Stimulated activated CD4-positive, alpha-beta T cell treated with anti-CD3 and anti-CD28 coated beads, Interleukin-2, amount 100 ng/mL, for 24 hours (primary cell): ENCODE data around the gene AP1G2.
"Not testable (repeated sequence)": the region's sequence is repeated elsewhere in the genome, so short reads cannot be mapped to it uniquely, and the experiment has no call there.

Experiments used
- DNase-seq, 2 donors: peaks; one replicate each; pipeline ENCODE4 v3.0.0-alpha.2; 2020

AP1G2 gene

DNA sequence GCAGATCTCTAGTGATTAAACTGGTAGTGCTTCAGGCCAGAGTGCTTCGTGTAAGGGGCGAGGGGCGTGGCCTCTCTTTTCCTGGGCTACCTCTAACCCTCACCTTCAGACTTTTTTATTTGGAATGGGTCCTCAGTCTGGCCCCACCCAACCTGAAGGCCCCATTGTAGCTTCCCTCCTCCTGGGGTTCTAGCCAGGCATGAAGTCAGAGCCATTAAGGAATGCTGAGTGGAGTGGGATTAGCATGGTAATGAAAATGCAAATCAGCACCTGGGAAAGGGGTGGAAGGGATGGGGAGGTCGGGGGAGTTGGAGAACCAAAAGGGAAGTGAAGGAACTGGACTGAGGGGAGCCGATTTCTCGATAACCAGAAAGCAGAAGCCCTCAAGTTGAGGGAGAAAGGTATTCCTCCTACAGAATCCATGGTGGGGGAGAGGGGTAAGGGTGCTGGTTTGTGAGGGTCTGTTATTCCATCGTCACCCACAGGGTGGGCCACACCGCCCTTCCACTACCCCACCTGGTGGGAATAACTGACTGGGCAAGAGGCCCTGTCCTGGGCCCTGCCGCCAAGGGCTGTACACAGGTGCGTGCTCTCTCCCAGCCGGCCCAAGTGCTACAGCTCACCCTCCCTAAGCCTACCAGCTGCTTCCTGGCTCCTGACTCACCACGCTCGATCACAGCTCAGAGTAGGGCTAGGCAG, 30.1 kb downstream of the AP1G2 start:
- DNase-seq: no peak

DNA sequence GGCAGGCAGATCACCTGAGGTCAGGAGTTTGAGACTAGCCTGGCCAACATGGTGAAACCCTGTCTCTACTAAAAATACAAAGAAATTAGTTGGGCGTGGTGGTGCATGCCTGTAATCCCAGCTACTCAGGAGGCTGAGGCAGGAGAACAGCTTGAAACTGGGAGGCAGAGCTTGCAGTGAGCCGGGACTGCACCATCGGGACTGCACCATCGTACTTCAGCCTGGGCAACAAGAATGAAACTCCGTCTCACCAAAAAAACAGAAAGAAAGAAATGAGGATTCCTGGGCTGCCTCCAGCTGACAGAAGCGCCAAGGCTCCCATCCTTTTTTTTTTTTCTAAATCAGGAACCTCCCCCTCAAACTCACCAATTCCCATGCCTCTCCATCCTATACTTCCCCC, 30.7 kb downstream of the AP1G2 start:
- DNase-seq: not testable (repeated sequence)

DNA sequence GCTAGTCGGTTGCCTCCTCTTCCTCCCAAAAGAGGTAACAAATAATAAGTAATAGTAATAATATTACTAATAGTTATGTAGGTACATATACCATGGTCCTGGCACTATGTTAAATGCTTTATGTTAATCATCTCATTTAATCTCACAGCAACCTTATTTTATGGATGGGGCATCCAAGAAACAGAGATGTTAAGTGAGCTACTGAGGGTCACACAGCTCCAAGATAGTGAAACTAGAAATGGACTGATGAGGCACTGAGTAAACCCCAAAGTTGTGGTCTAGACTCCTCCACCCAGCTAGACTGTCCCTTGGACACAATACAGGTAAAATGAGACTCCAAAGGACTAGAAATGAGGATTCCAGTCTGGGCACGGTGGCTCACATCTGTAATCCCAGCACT, 31.1 kb downstream of the AP1G2 start:
- no peak for DNase-seq

GRCh38 chr14:23535943-23536342, 31.6 kb downstream of the AP1G2 start:
- DNase-seq: no peak

GRCh38 chr14:23533652-23534435, 33.7 kb downstream of the AP1G2 start:
- DNase-seq: no peak

- DNase-seq: no peak
Measured at GRCh38 chr14:23532658-23533057, 34.9 kb downstream of the AP1G2 start.

DNA sequence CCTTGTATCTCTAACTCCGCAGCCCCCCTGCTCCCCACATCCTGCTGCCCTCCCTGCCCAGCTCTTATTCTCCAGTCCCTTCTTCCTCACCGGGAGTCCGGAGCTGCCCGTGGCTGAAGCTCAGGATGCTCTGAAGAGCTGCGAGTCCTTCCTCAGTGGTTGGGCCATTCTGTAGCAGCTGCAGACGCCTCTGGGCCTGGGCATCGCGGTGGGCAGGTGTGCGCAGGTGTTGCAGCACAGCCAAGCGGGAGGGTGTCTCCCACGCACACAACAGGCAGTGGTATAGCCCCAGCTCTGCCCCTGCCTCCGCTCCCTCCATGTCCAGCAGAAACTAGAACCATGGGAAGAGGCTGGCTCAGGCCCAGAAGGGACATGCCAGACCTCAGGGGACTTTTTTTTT, 36.2 kb downstream of the AP1G2 start:
- no peak for DNase-seq

GRCh38 chr14:23530375-23531055, 37.1 kb downstream of the AP1G2 start:
- DNase-seq: no peak

GRCh38 chr14:23529016-23529415, 38.6 kb downstream of the AP1G2 start:
- no peak for DNase-seq

DNA sequence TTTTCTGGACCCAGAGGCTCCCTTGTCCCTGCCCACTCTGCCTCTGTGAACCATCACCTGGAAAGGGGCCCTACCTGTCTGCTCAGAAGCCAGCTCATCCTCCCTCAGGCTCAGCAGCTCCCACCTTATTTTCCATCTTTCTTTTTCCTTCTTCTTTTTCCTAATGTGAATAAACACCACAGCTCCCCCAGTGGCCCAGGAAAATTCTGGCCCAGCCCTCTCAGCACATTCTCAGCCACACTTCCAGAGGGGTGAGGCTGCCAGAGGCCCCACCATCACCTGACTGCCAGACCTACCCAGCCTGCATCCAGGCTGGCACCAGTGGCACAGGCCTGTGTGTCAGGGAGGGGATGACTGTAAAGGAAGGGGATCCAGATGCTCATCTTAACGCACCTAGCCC, 39.0 kb downstream of the AP1G2 start:
- no peak for DNase-seq

DNA sequence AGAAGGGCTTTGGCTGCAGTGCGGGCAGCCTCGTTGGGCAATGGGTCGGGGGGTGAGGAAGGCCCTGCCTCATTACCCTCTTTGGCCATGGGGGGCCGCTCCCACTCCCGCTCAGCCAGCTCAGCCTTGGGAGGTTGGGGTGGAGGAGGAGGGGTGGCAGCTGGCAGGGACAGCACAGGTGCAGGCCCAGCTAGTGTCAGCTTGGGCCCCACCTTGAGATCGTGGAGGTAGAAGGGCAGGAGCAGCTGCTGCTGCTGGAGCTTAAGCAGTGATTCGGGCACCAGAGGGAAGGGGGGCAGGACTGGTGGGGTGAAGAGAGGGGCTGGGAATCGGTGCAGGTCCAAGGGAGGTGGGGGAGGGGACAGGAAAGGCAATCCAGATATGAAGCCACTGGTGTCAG, 42.0 kb downstream of the AP1G2 start:
- no peak for DNase-seq

DNA sequence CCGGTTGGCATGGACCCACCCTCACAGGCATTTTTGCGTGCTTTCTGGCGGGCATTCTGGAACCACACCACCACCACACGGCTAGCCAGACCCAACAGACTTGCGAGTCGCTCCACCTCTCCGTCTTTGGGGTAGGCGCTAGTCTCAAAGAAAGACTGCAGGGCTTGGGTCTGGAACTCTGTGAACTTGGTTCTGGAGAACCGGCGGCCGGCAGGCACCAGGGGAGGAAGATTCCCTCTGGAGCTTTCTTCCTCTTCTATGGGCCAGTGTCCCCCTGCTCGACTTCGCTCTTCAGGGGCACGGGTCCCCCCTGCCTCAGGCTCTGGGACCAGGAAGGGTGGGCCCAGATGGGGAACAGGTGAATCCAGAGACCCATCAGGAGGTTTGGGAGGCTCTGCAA, 42.6 kb downstream of the AP1G2 start:
- no peak for DNase-seq

DNA sequence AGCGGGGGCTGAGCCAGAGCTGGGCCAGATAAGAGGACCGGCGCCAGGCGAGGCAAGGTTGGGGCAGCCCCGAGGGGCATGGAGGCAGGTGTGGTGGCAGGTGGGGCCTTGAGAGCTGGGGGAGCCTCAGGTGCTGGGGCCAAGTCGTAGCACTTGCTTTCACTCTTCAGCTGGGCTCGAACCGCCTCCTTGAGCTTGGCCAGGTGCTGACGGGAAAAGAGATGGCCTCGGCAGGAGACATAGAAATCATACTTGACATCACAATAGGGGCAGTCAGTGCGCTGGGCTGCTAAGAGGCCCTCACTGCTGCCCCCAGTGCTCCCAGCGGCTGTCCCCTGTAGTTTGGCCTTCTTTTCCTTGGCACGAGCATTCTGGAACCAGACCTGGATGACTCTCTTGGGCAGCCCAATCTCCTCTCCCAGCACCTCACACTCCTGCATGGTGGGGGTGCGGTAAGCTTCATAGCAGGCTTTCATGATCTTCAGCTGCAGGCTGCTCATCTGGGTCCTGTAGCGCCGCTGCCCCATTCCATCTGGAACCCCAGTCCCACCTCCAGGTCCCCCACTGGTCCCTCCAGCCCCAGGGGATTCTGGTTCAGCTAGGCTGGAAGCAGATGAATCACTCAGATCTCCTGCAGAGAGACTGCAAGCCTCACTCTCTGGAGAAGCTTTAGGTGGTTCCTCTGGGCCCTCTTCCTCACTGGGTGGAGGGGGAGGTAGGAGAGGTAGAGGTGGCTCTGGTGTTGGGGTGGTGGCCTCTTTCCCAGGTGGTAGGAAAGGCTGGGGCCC, 44.2 kb downstream of the AP1G2 start:
- DNase-seq: no peak

- no peak for DNase-seq
Measured at GRCh38 chr14:23522643-23523198, 44.9 kb downstream of the AP1G2 start.

DNA sequence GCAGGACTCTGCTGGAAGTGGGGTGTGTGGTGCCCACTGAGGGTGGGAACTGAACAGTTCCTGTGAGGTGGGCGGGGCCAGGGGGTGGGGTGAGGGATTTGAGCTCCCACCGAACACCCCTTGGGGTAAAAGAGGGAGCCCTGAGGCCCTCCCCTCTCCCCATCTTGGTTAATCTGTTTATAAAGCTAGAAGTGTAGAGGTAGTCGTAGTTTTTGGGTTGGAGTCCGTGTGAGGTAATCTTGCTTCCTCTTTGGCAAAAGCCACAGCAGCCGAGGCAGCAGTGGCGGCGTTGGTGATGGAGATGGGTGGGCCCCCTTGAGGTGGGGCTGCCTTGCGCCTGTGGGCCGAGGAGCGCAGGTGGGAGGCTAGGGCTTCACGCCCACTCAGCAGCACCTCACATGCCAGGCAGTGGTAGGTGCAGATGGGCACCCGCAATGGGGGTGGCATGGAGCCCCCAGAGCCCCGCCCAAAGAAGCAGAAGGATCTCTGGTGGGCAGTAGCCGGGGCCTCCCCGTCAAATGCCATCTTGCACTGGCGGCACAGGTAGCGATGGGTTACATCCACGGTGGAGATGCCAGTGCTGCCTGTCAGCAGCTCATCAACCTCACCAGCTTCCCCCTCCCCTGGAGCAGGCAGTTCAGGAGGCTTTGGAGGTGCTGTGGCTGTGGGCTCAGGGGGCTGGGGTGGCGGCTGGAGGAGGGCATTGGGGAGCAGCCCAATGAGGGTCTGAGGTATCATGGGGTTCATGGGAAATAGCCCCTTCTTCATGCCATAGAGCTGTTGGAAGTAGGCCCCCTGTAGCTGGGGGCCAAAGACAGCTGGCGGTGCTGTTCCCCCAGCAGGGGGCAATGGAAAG, 45.6 kb downstream of the AP1G2 start:
- DNase-seq: no peak

DNA sequence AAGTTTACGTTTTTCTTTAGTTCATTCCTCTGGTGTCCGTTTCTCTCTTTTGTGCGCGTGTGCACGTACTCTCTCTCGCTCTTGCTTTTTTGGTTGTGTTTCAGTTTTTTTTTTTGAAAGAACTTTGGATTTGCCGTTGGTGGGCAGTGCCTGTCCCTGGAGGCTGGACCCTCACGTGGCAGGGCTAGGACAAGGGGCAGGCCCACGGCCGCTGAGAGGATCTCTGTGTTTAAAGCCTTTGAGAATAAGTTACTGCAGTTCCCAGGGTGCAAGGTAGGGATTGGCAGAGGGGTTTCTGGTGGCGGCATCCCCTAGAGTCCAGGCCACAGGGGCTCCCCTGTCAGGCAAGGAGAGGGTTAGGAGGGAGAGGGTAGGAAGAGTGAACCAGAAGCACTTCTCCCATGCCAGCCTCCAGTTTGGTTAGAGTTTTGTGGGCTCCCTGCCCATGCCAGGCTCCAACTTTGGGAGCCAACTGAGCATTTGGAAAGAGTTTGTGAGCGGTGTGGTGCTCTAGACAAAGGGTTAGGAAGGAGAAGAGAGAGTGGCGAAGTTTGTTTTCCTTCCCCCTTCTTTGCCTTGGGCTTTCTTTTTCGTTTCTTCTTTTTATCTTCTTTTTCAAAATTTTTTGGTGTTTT, 46.6 kb downstream of the AP1G2 start:
- no peak for DNase-seq

DNA sequence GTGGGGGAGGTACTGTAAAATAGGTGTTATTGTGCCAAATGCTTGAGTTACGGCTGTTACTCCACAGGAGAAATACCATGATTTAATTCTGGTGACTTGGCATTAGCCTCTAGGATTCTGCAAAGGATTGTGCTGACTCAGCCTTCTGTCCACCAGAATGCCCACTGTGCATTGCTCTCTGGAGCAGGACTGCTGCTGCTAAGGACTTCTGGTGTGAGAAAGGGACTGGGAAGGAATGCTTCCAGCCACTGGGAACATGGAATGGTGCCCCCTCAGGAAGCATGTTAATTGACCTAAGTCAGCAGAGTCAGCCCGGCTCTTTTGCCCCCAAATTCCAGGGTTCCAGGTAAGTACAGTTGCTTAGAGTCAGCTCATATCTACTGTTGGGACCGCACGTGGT, 48.9 kb downstream of the AP1G2 start:
- DNase-seq: no peak

GRCh38 chr14:23517650-23518326, 49.8 kb downstream of the AP1G2 start:
- no peak for DNase-seq

- no peak for DNase-seq
Measured at GRCh38 chr14:23514644-23514957, 53.0 kb downstream of the AP1G2 start.

GRCh38 chr14:23513818-23514643, 53.6 kb downstream of the AP1G2 start:
- DNase-seq: no peak
